SH-SY5Y (cell line): ENCODE results near the gene GPBP1L1.

ENCODE experiments used
- GATA2 ChIP-seq: IDR thresholded peaks from 2 replicates; pipeline ENCODE4 v1.6.1; 2011; ENCODE audit warnings: mild to moderate bottlenecking, low read depth, low read length
- GATA3 ChIP-seq: IDR thresholded peaks from 2 replicates; pipeline ENCODE4 v1.6.1; 2011; ENCODE audit warnings: low read depth, mild to moderate bottlenecking, low read length, moderate library complexity

- TF ChIP-seq GATA3 (no peak), GATA2 (no peak)
Measured at GRCh38 chr1:45730780-45731319, 44.5 kb upstream of the GPBP1L1 start.
